NCI-H2227 (cell line): ENCODE data around the gene ATG16L2.

ENCODE experiments used
- DNase-seq: peaks from one replicate; lab custom pipeline; 2025; ENCODE audit not compliant: unreplicated experiment; lab: John Stamatoyannopoulos, UW

The ATG16L2 gene, protein sequence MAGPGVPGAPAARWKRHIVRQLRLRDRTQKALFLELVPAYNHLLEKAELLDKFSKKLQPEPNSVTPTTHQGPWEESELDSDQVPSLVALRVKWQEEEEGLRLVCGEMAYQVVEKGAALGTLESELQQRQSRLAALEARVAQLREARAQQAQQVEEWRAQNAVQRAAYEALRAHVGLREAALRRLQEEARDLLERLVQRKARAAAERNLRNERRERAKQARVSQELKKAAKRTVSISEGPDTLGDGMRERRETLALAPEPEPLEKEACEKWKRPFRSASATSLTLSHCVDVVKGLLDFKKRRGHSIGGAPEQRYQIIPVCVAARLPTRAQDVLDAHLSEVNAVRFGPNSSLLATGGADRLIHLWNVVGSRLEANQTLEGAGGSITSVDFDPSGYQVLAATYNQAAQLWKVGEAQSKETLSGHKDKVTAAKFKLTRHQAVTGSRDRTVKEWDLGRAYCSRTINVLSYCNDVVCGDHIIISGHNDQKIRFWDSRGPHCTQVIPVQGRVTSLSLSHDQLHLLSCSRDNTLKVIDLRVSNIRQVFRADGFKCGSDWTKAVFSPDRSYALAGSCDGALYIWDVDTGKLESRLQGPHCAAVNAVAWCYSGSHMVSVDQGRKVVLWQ

DNA sequence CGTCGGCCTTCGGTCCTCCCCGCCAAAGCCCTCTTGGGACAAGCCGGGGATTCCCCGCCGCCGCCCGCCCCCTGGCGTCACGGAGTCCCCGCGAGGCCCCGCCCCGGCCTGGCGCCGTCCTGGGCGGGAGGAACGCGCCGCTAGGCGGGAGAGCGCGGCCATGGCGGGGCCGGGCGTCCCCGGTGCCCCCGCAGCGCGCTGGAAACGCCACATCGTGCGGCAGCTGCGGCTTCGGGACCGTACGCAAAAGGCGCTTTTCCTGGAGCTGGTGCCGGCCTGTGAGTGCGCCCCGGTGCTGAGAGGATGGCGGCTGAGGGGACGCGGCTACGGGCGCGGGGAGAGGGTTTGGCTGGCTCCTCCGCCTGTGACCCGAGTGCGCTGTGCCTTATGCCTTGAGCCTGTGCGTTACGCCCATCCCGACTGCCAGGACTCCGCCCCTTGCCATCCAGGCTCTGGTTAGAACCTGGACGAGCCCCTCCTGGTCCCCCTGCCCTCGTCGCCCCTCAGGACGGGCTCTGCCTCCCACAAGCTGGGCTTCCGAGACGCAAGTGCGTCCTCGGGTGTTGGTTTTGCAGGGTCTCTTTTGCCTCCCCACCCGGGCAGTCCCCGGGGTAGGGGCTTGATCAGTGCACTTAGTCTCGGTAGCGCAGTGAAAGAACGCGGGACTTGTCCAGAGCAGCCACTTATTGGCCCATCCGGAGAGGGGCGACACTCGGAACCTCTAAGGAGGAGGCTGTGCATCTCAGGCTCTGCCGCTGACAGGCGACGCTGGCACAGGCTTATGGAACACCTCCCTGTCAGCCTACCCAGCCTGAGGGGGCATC, at the start of gene ATG16L2:
ATG16L2 (plus strand) TSS at position 126 of the 824 bp plus-strand sequence; CDS start at position 161, 35 bp downstream.
- DNase-seq, result peak; percentile 92

DNA sequence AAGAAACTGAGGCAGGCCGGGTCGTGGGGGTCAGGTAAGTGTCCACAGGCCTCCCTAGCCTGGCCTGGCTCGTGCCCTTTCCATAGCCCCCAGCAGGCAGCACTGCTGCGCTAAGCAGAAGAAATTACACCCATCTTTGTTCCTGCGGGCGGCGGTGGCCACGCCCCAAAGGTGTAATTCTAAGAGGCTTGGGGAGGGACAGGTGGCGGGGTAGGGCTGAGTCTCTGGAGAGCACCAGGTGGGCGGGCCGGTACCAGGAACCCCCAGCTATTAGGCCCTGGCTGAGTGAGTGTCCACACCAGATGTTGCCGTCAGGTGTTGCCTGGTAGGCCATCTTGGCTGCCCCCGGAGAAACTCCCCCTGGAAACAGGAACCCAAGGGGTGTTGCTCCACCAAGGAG, 49.7 kb upstream of the ATG16L2 start:
- DNase-seq, result no peak

GRCh38 chr11:72766152-72766902, 47.9 kb upstream of the ATG16L2 start:
- DNase-seq, result no peak

DNA sequence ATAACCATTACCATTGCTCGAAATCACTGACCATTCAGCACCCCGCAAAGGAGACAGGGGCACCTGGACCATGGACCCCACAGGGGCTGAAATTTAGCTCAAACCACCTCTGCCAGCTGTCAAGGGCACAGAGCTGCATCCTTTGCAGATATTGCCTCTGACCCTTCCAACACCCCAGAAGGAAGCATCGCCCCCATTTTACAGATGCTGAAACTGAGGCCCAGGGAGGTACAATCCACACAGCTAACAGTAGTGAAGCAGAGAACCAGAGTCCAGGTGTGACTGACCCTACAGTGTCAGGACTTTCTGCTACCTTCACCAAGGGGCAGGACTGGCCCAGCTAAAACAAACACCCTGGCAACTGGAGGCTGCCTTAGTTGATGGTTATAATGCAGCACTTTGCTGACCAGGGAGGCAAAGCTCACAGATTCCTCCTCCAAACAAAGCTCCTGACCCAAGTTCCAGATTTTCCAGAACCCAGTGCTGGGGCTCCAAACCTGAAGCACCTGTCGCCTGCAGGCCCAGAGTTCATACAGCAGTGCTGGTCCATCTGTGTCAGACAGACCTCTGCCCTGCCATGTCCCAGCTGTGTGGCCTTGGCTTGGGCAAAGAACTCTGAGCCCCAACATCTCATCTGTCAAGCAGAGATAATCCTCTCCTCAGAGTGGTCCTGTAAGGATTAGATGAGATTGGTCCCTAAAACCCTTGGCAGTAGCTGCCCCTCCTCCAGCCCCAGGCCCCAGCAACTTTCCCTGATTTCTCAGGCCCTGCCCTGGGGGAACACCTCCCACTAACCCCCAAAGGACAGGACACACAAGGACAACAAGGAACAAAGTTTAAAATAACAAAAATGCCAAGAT, 46.8 kb upstream of the ATG16L2 start:
- DNase-seq, result no peak

DNA sequence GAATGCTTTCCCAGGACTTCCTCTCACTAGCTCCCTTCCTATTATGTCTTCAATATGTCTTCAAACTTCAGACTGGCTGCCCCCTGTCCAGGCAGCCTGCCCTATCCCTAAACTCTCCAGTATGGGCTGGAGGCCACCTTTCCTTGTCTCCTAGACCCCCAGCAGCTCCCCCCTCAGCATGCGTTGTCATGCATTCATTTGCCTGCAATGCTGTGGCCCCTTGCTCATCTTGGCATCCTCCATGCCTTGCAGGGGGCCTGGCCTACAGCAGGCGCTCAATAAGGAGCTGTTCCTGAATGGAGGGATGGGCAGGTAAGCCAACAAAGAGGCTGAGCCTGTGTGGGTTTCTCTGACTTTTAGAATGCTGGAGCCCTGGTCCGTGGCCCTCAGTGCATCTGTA, 45.6 kb upstream of the ATG16L2 start:
- DNase-seq, result no peak

DNA sequence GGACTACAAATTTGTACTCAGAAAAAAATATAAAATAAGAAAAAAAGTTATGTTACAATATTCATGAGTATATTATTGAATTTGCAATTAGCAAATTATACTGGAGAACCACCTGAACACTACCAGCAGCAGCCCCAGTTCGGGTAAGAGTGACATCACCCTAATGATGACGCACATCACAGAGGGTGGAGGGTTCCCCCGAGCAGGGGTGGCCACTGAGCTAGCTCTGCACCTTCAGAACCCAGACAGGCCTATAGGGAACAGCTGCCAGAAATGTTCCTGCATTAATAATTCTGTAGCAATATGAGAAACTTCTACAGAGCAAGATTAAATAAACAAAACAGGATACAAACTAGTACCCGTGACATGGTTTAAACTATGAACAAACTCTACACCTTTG, 44.5 kb upstream of the ATG16L2 start:
- DNase-seq, result no peak

GRCh38 chr11:72770799-72771198, 43.4 kb upstream of the ATG16L2 start:
- DNase-seq, result no peak

GRCh38 chr11:72771507-72771906, 42.7 kb upstream of the ATG16L2 start:
- DNase-seq, result no peak

GRCh38 chr11:72772059-72772458, 42.2 kb upstream of the ATG16L2 start:
- DNase-seq, result no peak

GRCh38 chr11:72773291-72773690, 40.9 kb upstream of the ATG16L2 start:
- peak; percentile 60 for DNase-seq

GRCh38 chr11:72773696-72774095, 40.5 kb upstream of the ATG16L2 start:
- no peak for DNase-seq

DNA sequence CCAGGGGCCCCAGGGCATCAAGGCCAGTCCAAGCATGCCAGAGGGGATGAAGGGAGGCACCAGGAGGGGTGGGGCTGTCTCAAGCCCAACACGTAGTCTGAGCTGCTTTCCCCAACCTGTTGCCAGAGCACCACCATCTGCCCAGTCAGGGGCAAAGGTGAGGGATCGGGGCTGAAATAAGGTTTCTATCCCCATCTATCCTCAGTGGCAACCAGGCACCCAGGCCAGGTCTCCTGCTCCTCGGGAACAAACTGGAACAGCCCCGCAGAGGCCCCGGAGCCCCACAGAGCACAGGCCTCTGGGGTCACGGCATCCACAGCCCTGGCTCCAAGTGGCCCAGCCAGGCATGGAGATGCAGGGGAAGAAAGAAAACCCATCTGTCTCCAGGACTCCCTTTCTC, 39.7 kb upstream of the ATG16L2 start:
- no peak for DNase-seq

DNA sequence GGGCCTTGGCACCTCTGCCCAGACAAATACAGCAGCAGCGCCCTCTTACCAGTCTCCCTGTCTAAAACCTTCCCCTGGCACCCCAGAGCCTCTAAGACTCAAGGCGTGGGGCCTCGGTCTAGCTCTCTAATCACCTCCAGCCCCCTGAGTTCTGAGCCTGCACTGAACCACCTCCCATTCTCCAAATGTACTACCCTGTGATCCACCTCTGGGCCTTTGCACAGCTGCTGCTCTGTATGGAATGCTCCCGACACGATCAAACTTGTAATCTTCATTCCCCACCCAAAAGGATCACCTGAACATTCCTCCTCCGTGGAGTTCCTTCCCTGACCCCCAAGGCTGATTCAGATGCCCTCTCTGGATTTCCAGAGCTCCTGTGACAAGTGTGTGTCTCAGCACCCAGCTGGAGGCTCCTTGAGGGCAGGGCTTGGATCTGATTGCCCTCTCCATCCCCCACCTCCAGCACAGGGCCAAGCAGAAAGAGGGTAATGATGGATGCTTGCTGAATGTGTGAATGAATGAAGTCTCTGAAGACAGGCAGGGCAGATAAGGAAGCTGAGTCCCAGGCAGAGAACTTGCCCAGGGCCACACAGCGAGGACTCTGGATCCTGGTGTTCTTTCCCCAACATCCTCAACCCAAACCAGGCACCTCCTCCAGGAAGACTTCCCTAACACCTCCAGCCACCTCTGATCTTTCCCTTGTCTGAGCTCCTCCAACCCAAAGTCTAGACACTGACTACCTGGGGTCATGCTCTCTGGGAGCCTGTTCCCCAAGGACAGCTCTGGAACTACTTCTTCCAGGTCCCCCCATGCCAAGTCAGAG, 38.7 kb upstream of the ATG16L2 start:
- no peak for DNase-seq

- no peak for DNase-seq
These were observed 37.9 kb upstream of the ATG16L2 start for GRCh38 chr11:72776117-72776843.

DNA sequence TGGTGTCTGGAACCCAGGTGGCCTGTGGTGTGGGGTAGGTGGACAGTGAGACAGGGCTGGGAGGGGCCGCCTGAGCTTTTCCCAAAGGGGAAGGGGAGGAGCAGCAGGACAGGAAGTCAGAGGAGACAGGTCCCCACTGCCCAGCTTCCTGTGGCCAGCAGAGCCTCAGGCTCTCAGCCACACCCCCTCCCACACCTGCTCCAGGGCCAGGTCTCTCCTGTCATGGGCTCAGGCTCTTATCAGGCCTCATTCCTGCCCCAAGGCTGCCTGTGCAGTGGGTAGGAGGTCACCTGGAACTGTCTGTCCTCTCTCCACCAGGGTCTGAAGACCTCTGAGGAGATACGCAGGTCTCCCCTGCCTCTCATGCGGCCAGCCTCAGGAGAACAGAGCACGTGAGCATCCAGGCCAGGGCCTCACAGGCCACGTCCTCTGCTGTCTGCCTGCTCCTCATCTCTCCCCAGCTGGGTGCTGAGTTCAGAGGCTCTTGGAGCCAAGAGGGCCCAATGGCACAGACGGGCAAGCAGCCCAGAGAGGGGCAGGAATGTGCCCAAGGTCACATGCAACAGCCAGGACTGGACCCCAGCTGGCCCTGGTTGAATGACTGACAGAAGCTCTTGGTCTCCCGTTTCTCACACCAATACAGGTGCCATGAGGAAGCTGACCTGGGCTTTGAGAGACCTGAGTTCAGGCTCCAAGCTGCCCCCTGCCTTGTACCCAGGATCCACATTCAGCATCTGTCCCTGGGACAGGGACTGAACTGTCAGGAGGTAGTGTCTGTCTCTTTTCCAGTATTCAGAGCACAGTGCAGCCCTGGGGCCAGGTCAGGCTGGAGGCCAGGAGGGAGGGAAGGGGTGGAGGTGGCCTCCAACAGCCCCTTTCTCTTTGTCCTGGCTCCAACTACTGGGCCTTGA, 37.1 kb upstream of the ATG16L2 start:
- DNase-seq, result no peak

GRCh38 chr11:72777755-72778278, 36.4 kb upstream of the ATG16L2 start:
- DNase-seq, result no peak
